Endothelial cell of umbilical vein (primary cell): ENCODE results near the gene TTC34. TPM values are rescaled to one million over a fixed set of nuclear protein-coding genes. Genes with fewer than 3 reads are reported as not detected.

Experiments
- BruUV-seq: library from RNA; stranded (reverse); fragments of 400-500 nt; replicated peaks from 2 replicates; lab custom pipeline; 2021; lab: Mats Ljungman, UMichigan
- CTCF ChIA-PET: fragments of 300-600, 350-600 bp; sonication (Branson Sonifier 250); formaldehyde crosslinking; loops from one replicate; lab custom pipeline; 2021; ENCODE audit warnings: antibody characterized with exemption, inconsistent platforms; lab: Charles Lee
- POLR2A ChIA-PET: fragments of 300-600, 350-600 bp; sonication (Branson Sonifier 250); formaldehyde crosslinking; loops from one replicate; lab custom pipeline; 2021; ENCODE audit warnings: antibody characterized with exemption, inconsistent platforms; lab: Charles Lee
- DNase-seq: peaks from one replicate; pipeline ENCODE4 v3.0.0-alpha.2; 2011; ENCODE audit warnings: low read depth, low spot score
- FAIRE-seq: peaks from 2 replicates; lab custom pipeline; 2011; peaks lifted over from hg19 to GRCh38; lab: Jason Lieb, UNC
- H2AFZ ChIP-seq: 2 replicates; pipeline ENCODE4 v1.6.0; 2012; ENCODE audit warnings: low read depth, low read length, control low read depth, inconsistent platforms
- H3K27ac ChIP-seq: 2 replicates; pipeline ENCODE4 v1.5.1; 2011; ENCODE audit warnings: low read depth, mild to moderate bottlenecking, control low read depth, low read length, moderate library complexity; ENCODE audit not compliant: insufficient read depth
- H3K27me3 ChIP-seq, 2 experiments: 2 replicates each; pipeline versions ENCODE4 v1.6.0 to v1.6.1; 2011; ENCODE audit warnings: low read length in 2 of 2, mixed read lengths in 1 of 2; ENCODE audit not compliant: control insufficient read depth in 2 of 2, insufficient read depth in 2 of 2
- H3K36me3 ChIP-seq, 2 experiments: 2 replicates in 1 of 2; 3 replicates in 1 of 2; pipeline ENCODE4 v1.5.1; 2011; ENCODE audit warnings: low read length in 2 of 2, mild to moderate bottlenecking in 1 of 2, moderate library complexity in 1 of 2; ENCODE audit not compliant: control insufficient read depth in 2 of 2, insufficient read depth in 2 of 2; ENCODE audit errors: extremely low read depth in 1 of 2
- H3K4me1 ChIP-seq: 3 replicates; pipeline ENCODE4 v1.5.1; 2011; ENCODE audit warnings: mild to moderate bottlenecking, low read length; ENCODE audit not compliant: control insufficient read depth, insufficient read depth; ENCODE audit errors: extremely low read depth
- H3K4me2 ChIP-seq: 2 replicates; pipeline ENCODE4 v1.6.1; 2011; ENCODE audit warnings: low read length, control low read depth, mixed read lengths; ENCODE audit not compliant: insufficient read depth
- H3K4me3 ChIP-seq, 3 experiments: fragments of 200-600 bp in 1 of 3; sonication (generic), shearing (Covaris generic) in 1 of 3; replicated peaks in 1 of 3; 2 replicates each; pipeline ENCODE4 v1.5.1; 2011 to 2016; ENCODE audit warnings: control low read depth in 3 of 3, low read length in 3 of 3, mild to moderate bottlenecking in 2 of 3, inconsistent platforms in 1 of 3, low read depth in 1 of 3, moderate library complexity in 1 of 3; ENCODE audit not compliant: insufficient read depth in 1 of 3
- H3K79me2 ChIP-seq: 2 replicates; pipeline ENCODE4 v1.6.0; 2012; ENCODE audit warnings: low read length, inconsistent platforms; ENCODE audit not compliant: control insufficient read depth, insufficient read depth
- H3K9ac ChIP-seq: replicated peaks from 2 replicates; pipeline ENCODE3; 2011; ENCODE audit warnings: low read length, control low read depth; ENCODE audit not compliant: insufficient read depth; ENCODE audit errors: extremely low read depth
- H3K9me1 ChIP-seq: replicated peaks from 3 replicates; pipeline ENCODE4 v1.6.0; 2011; ENCODE audit warnings: mild to moderate bottlenecking, low read length; ENCODE audit not compliant: control insufficient read depth, insufficient read depth; ENCODE audit errors: extremely low read depth
- H3K9me3 ChIP-seq: replicated peaks from 2 replicates; pipeline ENCODE4 v1.5.1; 2012; ENCODE audit warnings: low read length, inconsistent platforms; ENCODE audit not compliant: control insufficient read depth, insufficient read depth
- H4K20me1 ChIP-seq: replicated peaks from 2 replicates; pipeline ENCODE3; 2011; ENCODE audit warnings: mild to moderate bottlenecking, low read length; ENCODE audit not compliant: control insufficient read depth, insufficient read depth; ENCODE audit errors: extremely low read depth
- CTCF ChIP-seq, 2 donors: IDR thresholded peaks; 1 replicate in 1 of 2; 2 replicates in 1 of 2; pipeline ENCODE4 v1.5.1; 2011; ENCODE audit warnings: low read length in 2 of 2, mild to moderate bottlenecking in 2 of 2, moderate library complexity in 2 of 2, control low read depth in 1 of 2, inconsistent platforms in 1 of 2, low read depth in 1 of 2; ENCODE audit not compliant: insufficient read depth in 1 of 2; ENCODE audit errors: extremely low read depth in 1 of 2
- FOS ChIP-seq: IDR thresholded peaks from 2 replicates; pipeline ENCODE4 v1.6.1; 2011; ENCODE audit warnings: mild to moderate bottlenecking, low read length, moderate library complexity, borderline replicate concordance; ENCODE audit not compliant: insufficient read depth
- GATA2 ChIP-seq: IDR thresholded peaks from 2 replicates; pipeline ENCODE4 v1.7.0; 2011; ENCODE audit warnings: low read depth, mild to moderate bottlenecking, moderate library complexity, mixed read lengths, low read length; ENCODE audit not compliant: insufficient read length, insufficient read depth
- JUN ChIP-seq: IDR thresholded peaks from 2 replicates; pipeline ENCODE4 v1.6.1; 2011; ENCODE audit warnings: borderline replicate concordance, low read depth; ENCODE audit not compliant: insufficient read length, insufficient read depth
- MYC ChIP-seq: IDR thresholded peaks from one replicate; pipeline ENCODE4 v1.6.1; 2011; ENCODE audit warnings: mild to moderate bottlenecking, low read depth, low read length
- POLR2A ChIP-seq: IDR thresholded peaks from 2 replicates; pipeline ENCODE4 v1.6.1; 2012; ENCODE audit warnings: low read depth, mild to moderate bottlenecking, control low read depth, low read length
- POLR2AphosphoS5 ChIP-seq: IDR thresholded peaks from 2 replicates; pipeline ENCODE4 v1.6.1; 2012; ENCODE audit warnings: low read depth, mild to moderate bottlenecking, control low read depth, low read length, moderate library complexity; ENCODE audit not compliant: insufficient read depth
- dilution Hi-C: fragments of 300-500 bp; cut with MboI; formaldehyde crosslinking; loops from one replicate; pipeline ENCODE4 v1.15.0; 2019; ENCODE audit warnings: low sequenced_read_pairs; ENCODE audit not compliant: extremely low pct_ligation_motif_present
- intact Hi-C: fragments of 100-400 bp; cut with micrococcal nuclease; formaldehyde crosslinking; loops from one replicate; pipeline ENCODE4 v1.10.0; 2022
- polyA plus RNA-seq, 4 experiments: library from polyadenylated mRNA; depleted of rRNA in 3 of 4; stranded (reverse) in 3 of 4; unstranded in 1 of 4; fragments of >200 nt; gene quantifications; 2 replicates each; pipeline versions ENCODE4 v1.2.1 to v1.2.3, GENCODE V29; 2011 to 2012; ENCODE audit warnings: missing spikeins in 1 of 4
- total RNA-seq: library from RNA; stranded (reverse); gene quantifications from 2 replicates; pipeline ENCODE4 v1.2.3, GENCODE V29; 2021

Gene TTC34
- total and polyA plus RNA-seq, 2 donors (not counting 3 experiments of a cell fraction or from before 2014, with no cell fraction given): 0.08 to 0.77 TPM

- Histone ChIP-seq H3K27me3 (no peaks in the 10 kb centered on the region), H3K9me1 (no peaks in the 10 kb centered on the region), H3K4me2 (no peak overlapping the region), H4K20me1 (no peaks in the 10 kb centered on the region), H3K36me3 (no peaks in the 10 kb centered on the region), H2AFZ (no peak overlapping the region), H3K4me1 (no peaks in the 10 kb centered on the region), H3K9me3 (peaks cover 11% of the 10 kb centered on the region), H3K79me2 (no peaks in the 10 kb centered on the region), H3K9ac (no peak overlapping the region), H3K4me3 (no peak overlapping the region), H3K27ac (no peak overlapping the region)
- TF ChIP-seq POLR2AphosphoS5 (no peak), FOS (no peak), POLR2A (no peak), GATA2 (no peak), CTCF (IDR thresholded peaks at IDR 0.05; ENCODE audit: extremely low read depth in 1 of 2, insufficient read depth in 1 of 2, low read depth in 1 of 2, low read length in 2 of 2) (no peak), MYC (no peak), JUN (no peak)
- no peak for DNase-seq
- ChIA-PET POLR2A (no interaction called here), CTCF (no interaction called here)
- dilution Hi-C loops: no loop called here
- intact Hi-C loops: no loop called here
- FAIRE-seq: no peak
- BruUV-seq: no TSS peak
Observed at GRCh38 chr1:2847086-2847985, 45.8 kb upstream of the TTC34 start.
